A673 (cell line): ENCODE data around the gene ALDOB.

Source experiments
- CTCF ChIP-seq: fragments of 300-800, 200-600 bp; sonication (generic); conservative IDR thresholded peaks from 2 replicates; pipeline ENCODE4 v1.5.1; 2017; ENCODE audit warnings: low read depth, mild to moderate bottlenecking, antibody characterized with exemption, low read length, moderate library complexity, mixed read lengths
- EZH2 ChIP-seq: fragments of 200-600 bp; sonication (generic); IDR thresholded peaks from 2 replicates; pipeline ENCODE4 v1.6.1; 2017; ENCODE audit warnings: borderline replicate concordance, low read depth, mild to moderate bottlenecking, mixed read lengths, antibody characterized with exemption, low read length; ENCODE audit not compliant: poor library complexity, severe bottlenecking

GRCh38 chr9:101463397-101463796 lies 27.8 kb upstream of the ALDOB start:
- TF ChIP-seq CTCF = no peak
- no peak for TF ChIP-seq EZH2
